Uterus (tissue), 2 donors: ENCODE measurements around the gene CAND2.

ENCODE experiments used
- CTCF ChIP-seq, 4 experiments: fragments of 200-600 bp in 2 of 4; fragments of 450-650 bp in 2 of 4; sonication (generic) in 2 of 4; IDR thresholded peaks; one replicate each; pipeline ENCODE4 v1.5.1; 2016 to 2019; ENCODE audit warnings: antibody characterized with exemption in 4 of 4, mild to moderate bottlenecking in 2 of 4, moderate library complexity in 1 of 4
- POLR2A ChIP-seq, 2 donors: fragments of 450-650 bp; IDR thresholded peaks; one replicate each; pipeline ENCODE4 v1.6.1; 2016; ENCODE audit warnings: antibody characterized with exemption in 2 of 2, mild to moderate bottlenecking in 1 of 2, moderate library complexity in 1 of 2

GRCh38 chr3:12840591-12841148 lies 44.2 kb downstream of the CAND2 start:
- TF ChIP-seq CTCF (IDR thresholded peaks at IDR 0.05) (no peak), POLR2A (IDR thresholded peaks at IDR 0.05) (no peak)
